Activated CD4-positive, alpha-beta T cell treated with anti-CD3 and anti-CD28 coated beads for 1 hour (primary cell): ENCODE measurements around the gene NAB1.
"Not testable (repeated sequence)": the region's sequence is repeated elsewhere in the genome, so short reads cannot be mapped to it uniquely, and the experiment has no call there.

ENCODE experiments used
- DNase-seq: peaks from one replicate; pipeline ENCODE4 v3.0.0-alpha.2; 2020

Gene NAB1

DNA sequence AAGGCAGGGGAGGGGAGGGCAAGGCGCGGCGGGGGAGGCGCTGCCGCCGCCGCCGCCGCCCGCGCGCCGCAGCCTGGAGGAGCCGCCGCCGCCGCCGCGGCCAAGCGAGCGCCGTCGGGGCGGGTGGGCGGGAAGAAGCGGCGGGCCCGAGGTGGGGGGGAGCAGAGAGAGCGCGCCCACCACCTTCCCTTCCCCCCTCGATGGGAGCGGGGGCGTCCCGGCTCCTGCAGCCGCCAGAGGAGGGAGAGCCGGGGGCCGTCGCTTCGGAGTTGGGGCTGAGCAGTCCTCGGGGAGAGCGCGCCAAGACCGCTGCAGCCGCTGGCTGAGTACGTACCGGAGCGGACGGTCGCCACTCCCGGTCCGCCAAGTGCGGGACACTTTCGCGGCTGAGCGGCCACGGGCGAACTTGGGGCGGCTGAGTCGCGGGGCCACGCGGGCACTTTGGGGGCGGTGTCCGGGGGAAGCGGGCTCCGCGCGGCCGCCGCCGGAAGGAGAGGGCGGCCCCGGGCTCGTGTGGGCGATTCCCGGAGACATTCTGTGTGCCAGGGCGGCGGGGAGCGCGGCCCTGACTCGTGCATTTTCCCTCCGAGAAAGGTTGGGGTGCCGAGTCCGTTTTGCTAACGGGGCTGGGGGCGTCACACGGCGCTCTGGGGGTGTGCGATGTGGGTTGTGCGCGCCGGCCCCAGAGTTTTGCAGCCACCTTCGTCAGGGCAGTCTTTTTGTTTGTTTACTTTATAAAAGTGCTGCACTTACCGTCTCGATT, at the start of gene NAB1:
NAB1 (plus strand) TSS at position 49 of the 763 bp plus-strand sequence. CDS start 10,094 bp downstream, outside the sequence.
- peak; percentile 38 for DNase-seq

- DNase-seq, result no peak
Observed at GRCh38 chr2:190599546-190600220, 49.2 kb upstream of the NAB1 start.

- no peak for DNase-seq
Observed at GRCh38 chr2:190600293-190601103, 48.4 kb upstream of the NAB1 start.

- DNase-seq, result no peak
Observed at GRCh38 chr2:190603374-190603773, 45.5 kb upstream of the NAB1 start.

DNA sequence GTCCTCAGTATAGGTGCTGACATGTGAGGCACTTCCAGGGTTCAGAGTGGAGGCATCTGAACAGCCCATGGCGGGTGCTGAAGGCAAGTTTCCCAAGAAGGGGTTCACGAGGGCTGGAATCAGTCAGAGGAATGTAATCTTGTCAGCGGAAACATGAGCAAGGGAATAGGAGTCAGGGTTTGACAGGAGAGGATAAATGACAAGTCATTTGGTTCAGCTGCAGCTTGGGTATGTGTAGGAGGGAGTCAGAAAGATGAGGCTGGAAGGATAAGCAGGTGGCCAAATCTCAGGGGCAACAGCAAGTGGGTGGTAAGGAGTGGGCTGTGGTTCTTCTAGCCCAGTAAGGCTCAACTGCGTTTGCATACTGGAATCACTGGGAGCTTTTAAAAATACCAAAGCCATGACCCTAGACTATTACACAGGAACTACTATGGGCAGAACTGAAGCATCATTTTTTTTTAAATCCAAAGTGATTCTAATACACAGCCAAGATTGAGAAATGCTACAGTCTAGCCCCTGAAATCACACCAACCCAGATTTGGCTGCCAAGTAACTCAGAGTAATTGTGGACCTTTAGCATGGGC, 41.8 kb upstream of the NAB1 start:
- no peak for DNase-seq

- DNase-seq, result no peak
Observed at GRCh38 chr2:190607657-190608357, 41.1 kb upstream of the NAB1 start.

- not testable (repeated sequence) for DNase-seq
Observed at GRCh38 chr2:190608863-190609262, 40.0 kb upstream of the NAB1 start.

DNA sequence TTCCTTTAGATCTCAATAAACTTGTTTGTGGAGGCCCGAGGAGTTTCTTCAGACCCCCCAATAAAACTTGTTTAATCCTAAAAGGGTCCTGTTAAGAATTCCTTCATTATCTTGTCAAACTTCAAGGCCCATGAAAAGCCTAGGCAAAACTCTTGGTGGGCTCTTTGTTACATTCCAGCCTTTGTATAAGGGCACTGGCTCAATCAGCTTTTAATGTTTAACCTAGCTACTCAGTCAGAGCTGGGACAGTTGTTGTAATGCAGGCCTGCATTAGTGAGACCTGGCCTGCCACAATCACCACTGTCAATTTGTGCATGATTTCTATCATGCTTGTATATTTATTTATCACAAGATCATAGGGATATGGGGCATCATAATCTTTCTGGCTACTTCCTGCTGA, 39.5 kb upstream of the NAB1 start:
- DNase-seq, result not testable (repeated sequence)

GRCh38 chr2:190610528-190610927, 38.4 kb upstream of the NAB1 start:
- not testable (repeated sequence) for DNase-seq

GRCh38 chr2:190615555-190616200, 33.2 kb upstream of the NAB1 start:
- no peak for DNase-seq

DNA sequence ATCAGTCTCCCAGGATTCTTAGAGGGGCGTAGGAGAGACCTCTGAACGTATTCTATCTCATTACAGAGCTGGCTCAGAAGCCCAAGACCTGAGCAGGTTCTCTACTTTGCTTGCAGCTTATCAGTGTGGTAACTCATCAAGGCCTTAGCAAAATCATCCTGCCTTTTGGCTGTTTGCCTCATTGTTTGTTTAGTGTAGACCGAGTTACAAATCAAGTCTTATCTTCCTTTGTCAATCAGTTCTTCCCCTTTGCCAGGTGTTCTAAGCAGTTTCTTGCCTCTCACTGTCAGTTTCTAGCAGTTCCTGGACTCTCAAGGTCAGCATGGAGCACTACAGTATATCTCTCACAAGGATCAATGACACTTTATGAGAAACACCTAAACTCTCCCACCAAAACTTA, 30.9 kb upstream of the NAB1 start:
- no peak for DNase-seq

DNA sequence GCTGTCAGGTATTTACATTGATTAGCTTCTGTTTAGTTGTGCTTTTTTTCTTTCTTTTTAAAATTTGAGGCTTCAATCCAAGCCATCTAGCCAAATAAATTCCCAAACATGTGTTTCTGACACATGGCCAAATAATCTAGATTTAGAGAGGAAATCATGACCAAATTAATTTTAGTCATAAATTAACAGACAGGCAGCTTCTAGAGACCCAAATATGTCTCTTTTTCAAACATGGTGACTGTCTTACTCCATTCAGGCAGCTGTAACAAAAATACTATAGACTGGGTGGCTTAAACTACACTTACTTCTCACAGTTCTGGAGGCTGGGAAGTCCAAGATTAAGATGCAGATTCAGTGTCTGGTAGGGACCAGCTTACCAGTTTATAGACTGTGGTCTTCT, 23.2 kb upstream of the NAB1 start:
- DNase-seq, result no peak

DNA sequence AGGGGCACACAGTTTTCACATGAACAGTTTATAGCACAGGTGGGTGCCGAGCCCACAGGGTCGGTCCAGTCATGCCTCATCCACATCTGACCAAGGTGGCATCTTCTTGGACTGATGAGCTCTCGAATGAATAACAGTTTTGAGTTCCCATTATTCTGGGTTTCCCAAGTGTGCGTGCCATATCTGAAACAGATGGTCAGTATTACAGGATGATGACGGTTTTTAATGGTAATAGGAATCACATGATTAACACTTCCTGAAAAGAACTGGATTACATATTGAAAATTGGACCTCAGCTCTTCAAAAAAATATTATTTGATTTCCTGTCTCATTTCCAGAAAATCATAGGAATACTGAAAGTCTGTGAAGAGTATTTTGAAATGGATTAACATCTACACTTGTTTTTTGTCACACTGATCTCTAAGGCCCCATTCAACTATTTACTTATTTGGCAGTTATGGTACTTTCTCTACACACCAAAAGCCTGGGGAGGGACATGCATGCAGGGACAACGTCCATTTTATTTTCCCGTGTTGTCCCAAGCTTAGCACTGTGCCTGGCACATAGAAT, 22.2 kb upstream of the NAB1 start:
- no peak for DNase-seq

DNA sequence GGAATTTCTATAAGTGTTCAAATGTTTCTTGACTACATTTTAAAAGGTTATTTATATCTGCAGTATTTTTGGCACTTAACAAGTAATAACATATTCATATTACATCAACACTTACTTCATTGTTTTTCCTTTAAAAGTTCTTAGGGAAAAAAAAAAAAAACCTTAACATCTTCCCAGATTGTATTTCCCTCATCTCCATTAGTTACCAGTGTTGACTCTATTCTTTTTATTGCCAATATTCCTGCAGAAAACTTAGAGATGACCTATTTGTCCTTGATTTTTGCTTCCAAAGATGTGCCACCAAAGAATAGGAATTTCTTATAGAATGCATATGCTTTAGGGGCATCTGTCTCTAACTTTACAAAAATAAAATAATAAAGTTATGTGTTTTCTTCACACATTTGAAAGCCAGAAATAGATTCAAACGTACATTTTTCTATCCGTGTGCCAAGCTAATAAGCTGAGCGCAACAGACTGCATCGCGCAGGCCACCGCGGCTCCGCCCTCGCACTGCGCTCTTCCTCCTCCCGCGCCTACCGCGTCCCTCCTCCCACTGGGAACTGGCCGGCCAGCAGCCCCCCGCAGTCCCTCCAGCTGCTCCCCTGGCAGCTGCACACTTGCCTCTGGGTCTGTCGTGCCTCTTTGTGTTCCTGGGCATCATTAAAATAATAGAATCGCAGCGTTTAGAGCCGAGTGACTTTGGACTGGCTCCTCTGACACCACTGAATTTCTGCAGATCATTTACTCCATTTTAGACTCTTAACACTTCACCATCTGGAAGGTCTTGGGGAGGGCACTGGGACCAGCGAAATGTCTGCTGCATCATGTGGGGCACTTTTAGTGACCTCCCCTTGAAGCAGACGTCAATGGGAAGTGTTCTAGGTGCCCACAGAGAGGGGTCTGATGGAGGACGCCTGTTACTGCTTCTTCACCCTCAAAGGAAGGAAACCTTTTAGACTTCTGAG, 21.2 kb upstream of the NAB1 start:
- no peak for DNase-seq

DNA sequence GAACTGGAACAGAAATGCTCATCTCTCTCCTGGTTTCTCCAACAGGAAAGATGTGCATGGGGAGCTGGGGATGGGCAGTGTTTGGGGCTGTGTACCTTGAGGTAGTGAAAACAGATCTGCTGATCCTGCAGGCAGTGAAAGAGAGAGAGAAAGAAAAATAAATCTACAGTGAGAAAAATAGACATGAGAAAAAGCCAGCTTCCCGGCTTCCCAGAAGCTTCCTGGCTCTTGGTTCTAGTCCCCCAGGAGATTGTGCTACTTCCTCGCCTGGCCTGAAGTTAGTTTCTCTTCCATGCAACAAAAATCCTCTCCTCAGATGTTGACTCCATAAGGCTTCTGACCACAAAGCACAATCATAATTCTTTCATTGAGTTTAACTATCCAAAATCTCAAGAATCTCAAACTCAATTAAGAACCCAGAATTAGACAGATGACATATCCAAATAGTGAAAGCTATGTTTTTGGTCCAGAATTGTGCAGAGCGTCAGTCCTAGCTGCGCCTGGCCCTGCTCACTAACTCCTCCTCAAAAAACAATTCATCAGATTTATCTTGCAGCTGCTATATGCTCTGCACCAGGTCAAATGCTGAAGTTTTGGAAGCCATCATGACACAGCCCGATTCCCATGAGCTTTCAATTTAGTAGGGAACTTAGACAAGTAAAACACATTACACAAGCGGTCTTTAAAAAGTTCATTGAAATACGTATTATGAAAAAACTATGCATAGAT, 20.1 kb upstream of the NAB1 start:
- no peak for DNase-seq

DNA sequence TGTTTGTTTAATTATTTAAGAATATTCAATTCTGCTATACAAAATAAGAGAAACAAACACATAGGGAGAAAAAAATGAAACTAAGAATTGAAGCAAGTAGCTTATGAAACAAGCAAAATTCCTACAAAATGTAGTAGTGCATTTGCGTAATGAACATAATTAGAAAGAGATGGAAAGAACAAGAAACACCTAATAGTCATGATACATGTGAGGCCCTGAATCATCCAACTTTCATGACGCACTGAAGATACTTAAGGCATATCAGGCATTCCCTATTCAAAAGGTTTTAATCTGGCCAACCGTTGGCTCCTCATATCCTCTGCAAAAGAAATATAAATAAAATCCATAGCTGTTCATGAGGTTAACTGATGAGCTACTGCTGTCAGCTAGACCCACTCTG, 14.5 kb upstream of the NAB1 start:
- no peak for DNase-seq

DNA sequence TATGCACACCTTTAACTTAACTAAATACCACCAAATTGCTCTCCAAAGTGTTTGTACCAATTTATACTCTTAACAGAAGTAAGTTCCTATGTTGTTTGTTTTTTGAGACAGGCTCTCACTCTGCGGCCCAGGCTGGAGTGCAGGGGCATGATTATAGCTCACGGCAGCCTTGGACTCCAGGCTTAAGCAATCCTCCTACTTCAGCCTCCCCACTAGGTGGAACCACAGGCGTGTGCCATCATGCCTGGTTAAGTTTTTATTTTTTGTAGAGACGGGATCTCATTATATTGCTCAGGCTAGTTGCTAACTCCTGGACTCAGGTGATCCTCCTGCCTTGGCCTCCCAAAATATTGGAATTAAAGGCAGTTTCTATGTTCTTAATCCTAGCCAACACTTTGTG, 13.1 kb upstream of the NAB1 start:
- no peak for DNase-seq

DNA sequence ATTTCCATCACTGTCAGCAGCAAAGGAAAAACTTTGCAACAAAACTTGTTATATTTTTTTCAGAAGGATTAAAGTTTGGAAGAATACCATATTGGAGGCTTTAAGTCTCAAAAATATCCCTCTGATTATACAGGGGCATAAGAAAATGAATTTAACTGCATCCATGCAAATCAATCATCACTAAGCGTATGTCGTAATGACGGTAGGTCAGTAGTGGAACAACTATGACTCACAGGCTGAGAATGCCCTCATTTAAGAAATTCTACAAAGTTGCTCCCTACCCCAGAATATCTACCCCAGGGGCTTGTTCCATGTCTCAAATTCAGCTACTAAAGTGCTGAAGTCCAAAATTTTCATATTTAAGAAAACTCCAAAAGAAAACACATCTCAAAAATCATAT, 12.5 kb upstream of the NAB1 start:
- no peak for DNase-seq

GRCh38 chr2:190637281-190637734, 11.6 kb upstream of the NAB1 start:
- no peak for DNase-seq
